IMR-90 (cell line): ENCODE data around the gene ACVR1. TPM values are rescaled to one million over a fixed set of nuclear protein-coding genes. Genes with fewer than 3 reads are reported as not detected.

Experiments used
- ATAC-seq: fragments of 200-7000 bp; cut with Tn5 transposase; 2 replicates; pipeline ENCODE4 v1.9.1; 2020; ENCODE audit warnings: low read depth, mild to moderate bottlenecking, moderate library complexity
- BruUV-seq: library from RNA; stranded (reverse); fragments of 400-500 nt; replicated peaks from 2 replicates; lab custom pipeline; 2021; lab: Mats Ljungman, UMichigan
- CTCF ChIA-PET: fragments of 300-600 bp; formaldehyde crosslinking; extraction: SDS; loops from one replicate; lab custom pipeline; 2021; ENCODE audit warnings: antibody characterized with exemption; lab: Yijun Ruan, JAX
- POLR2A ChIA-PET: fragments of 300-600 bp; sonication (Branson Sonifier 250); formaldehyde crosslinking; loops from one replicate; lab custom pipeline; 2022; ENCODE audit warnings: antibody characterized with exemption; ENCODE audit not compliant: unreplicated experiment; lab: Charles Lee
- DNase-seq: peaks from one replicate; pipeline ENCODE4 v3.0.0; 2013
- H2AFZ ChIP-seq: replicated peaks from 2 replicates; pipeline ENCODE3; 2013; ENCODE audit warnings: low read length, mild to moderate bottlenecking; ENCODE audit not compliant: poor library complexity
- H2AK5ac ChIP-seq: 2 replicates; pipeline ENCODE4 v1.6.1; 2013; ENCODE audit warnings: low read depth, low read length, inconsistent platforms
- H2AK9ac ChIP-seq: replicated peaks from 2 replicates; pipeline ENCODE3; 2013; ENCODE audit warnings: mild to moderate bottlenecking, low read depth, low read length, moderate library complexity; ENCODE audit not compliant: poor library complexity
- H2BK120ac ChIP-seq: 2 replicates; pipeline ENCODE4 v1.6.1; 2013; ENCODE audit warnings: low read depth, low read length, inconsistent platforms
- H2BK15ac ChIP-seq: 3 replicates; pipeline ENCODE4 v1.6.1; 2013; ENCODE audit warnings: low read depth, low read length, inconsistent platforms
- H2BK20ac ChIP-seq: 2 replicates; pipeline ENCODE4 v1.6.1; 2013; ENCODE audit warnings: low read depth, mild to moderate bottlenecking, inconsistent platforms, low read length, moderate library complexity
- H2BK5ac ChIP-seq: 2 replicates; pipeline ENCODE4 v1.6.1; 2013; ENCODE audit warnings: mild to moderate bottlenecking, low read depth, low read length, inconsistent platforms; ENCODE audit not compliant: poor library complexity, severe bottlenecking
- H3K14ac ChIP-seq: replicated peaks from 2 replicates; pipeline ENCODE4 v1.6.1; 2013; ENCODE audit warnings: low read depth, low read length, inconsistent platforms
- H3K18ac ChIP-seq: 2 replicates; pipeline ENCODE4 v1.6.1; 2013; ENCODE audit warnings: low read depth, low read length, control low read depth
- H3K23ac ChIP-seq: 2 replicates; pipeline ENCODE4 v1.6.1; 2013; ENCODE audit warnings: low read depth, low read length, inconsistent platforms
- H3K27ac ChIP-seq: 2 replicates; pipeline ENCODE4 v1.5.1; 2013; ENCODE audit warnings: mild to moderate bottlenecking, control low read depth, low read length; ENCODE audit not compliant: insufficient read depth
- H3K27me3 ChIP-seq: 2 replicates; pipeline ENCODE4 v1.6.1; 2013; ENCODE audit warnings: low read length; ENCODE audit not compliant: control insufficient read depth, insufficient read depth
- H3K36me3 ChIP-seq: 2 replicates; pipeline ENCODE4 v1.6.1; 2013; ENCODE audit warnings: low read length, mixed read lengths; ENCODE audit not compliant: control insufficient read depth, insufficient read depth
- H3K4ac ChIP-seq: 2 replicates; pipeline ENCODE4 v1.6.1; 2013; ENCODE audit warnings: low read depth, low read length, inconsistent platforms
- H3K4me1 ChIP-seq: 2 replicates; pipeline ENCODE4 v1.6.1; 2013; ENCODE audit warnings: low read length, mixed read lengths; ENCODE audit not compliant: control insufficient read depth, insufficient read depth
- H3K4me2 ChIP-seq: 2 replicates; pipeline ENCODE4 v1.6.1; 2013; ENCODE audit warnings: low read depth, mild to moderate bottlenecking, control low read depth, low read length, moderate library complexity
- H3K4me3 ChIP-seq: 2 replicates; pipeline ENCODE4 v1.5.1; 2013; ENCODE audit warnings: low read depth, mild to moderate bottlenecking, control low read depth, low read length, moderate library complexity; ENCODE audit not compliant: insufficient read depth
- H3K56ac ChIP-seq: 2 replicates; pipeline ENCODE4 v1.6.1; 2013; ENCODE audit warnings: low read length, inconsistent platforms; ENCODE audit not compliant: insufficient read depth; ENCODE audit errors: extremely low read depth
- H3K79me1 ChIP-seq, 2 experiments: 2 replicates each; pipeline ENCODE4 v1.6.1; 2013; ENCODE audit warnings: low read length in 2 of 2, inconsistent platforms in 1 of 2, low read depth in 1 of 2
- H3K9ac ChIP-seq: 2 replicates; pipeline ENCODE4 v1.6.1; 2013; ENCODE audit warnings: low read depth, low read length, control low read depth
- H3K9me1 ChIP-seq: 2 replicates; pipeline ENCODE4 v1.6.1; 2013; ENCODE audit warnings: low read length, inconsistent platforms; ENCODE audit not compliant: insufficient read depth
- H3K9me3 ChIP-seq: 2 replicates; pipeline ENCODE4 v1.6.1; 2013; ENCODE audit warnings: low read length; ENCODE audit not compliant: control insufficient read depth, insufficient read depth
- H4K20me1 ChIP-seq: 2 replicates; pipeline ENCODE4 v1.6.1; 2013; ENCODE audit warnings: low read length, inconsistent platforms; ENCODE audit not compliant: insufficient read depth
- H4K5ac ChIP-seq: 2 replicates; pipeline ENCODE4 v1.6.1; 2013; ENCODE audit warnings: mild to moderate bottlenecking, low read depth, low read length, control low read depth
- H4K8ac ChIP-seq, 2 experiments: 2 replicates each; pipeline ENCODE4 v1.6.1; 2013; ENCODE audit warnings: low read depth in 2 of 2, low read length in 2 of 2, control low read depth in 1 of 2, inconsistent platforms in 1 of 2
- H4K91ac ChIP-seq: 2 replicates; pipeline ENCODE4 v1.6.1; 2013; ENCODE audit warnings: low read depth, low read length, inconsistent platforms; ENCODE audit not compliant: insufficient read depth
- BHLHE40 ChIP-seq: fragments of 150-350 bp; IDR thresholded peaks from 2 replicates; pipeline ENCODE4 v1.6.1; 2016; ENCODE audit warnings: mild to moderate bottlenecking, low read depth, low read length
- CEBPB ChIP-seq: IDR thresholded peaks from 2 replicates; pipeline ENCODE4 v1.6.1; 2012; ENCODE audit warnings: low read depth, low read length, improper control_type of control experiment
- CHD1 ChIP-seq: IDR thresholded peaks from 2 replicates; pipeline ENCODE4 v1.6.1; 2012; ENCODE audit warnings: low read depth, low read length, improper control_type of control experiment
- CTCF ChIP-seq: conservative IDR thresholded peaks from 2 replicates; pipeline ENCODE4 v1.5.1; 2012; ENCODE audit warnings: mild to moderate bottlenecking, low read depth, low read length, improper control_type of control experiment
- ELK1 ChIP-seq: fragments of 150-350 bp; IDR thresholded peaks from 2 replicates; pipeline ENCODE4 v1.6.1; 2016; ENCODE audit warnings: low read depth, mild to moderate bottlenecking, low read length, moderate library complexity, borderline replicate concordance
- FOS ChIP-seq: fragments of 150-350 bp; IDR thresholded peaks from 2 replicates; pipeline ENCODE4 v1.6.1; 2016; ENCODE audit warnings: low read depth, low read length
- MAFK ChIP-seq: IDR thresholded peaks from 2 replicates; pipeline ENCODE4 v1.6.1; 2012; ENCODE audit warnings: low read depth, low read length, improper control_type of control experiment
- MAZ ChIP-seq: IDR thresholded peaks from 2 replicates; pipeline ENCODE4 v1.6.1; 2012; ENCODE audit warnings: low read depth, mild to moderate bottlenecking, low read length, improper control_type of control experiment, moderate library complexity, borderline replicate concordance
- MXI1 ChIP-seq: IDR thresholded peaks from 2 replicates; pipeline ENCODE4 v1.6.1; 2012; ENCODE audit warnings: low read depth, mild to moderate bottlenecking, low read length, moderate library complexity, borderline replicate concordance
- NFE2L2 ChIP-seq: fragments of 150-350 bp; IDR thresholded peaks from 2 replicates; pipeline ENCODE4 v1.6.1; 2016; ENCODE audit warnings: low read depth, mild to moderate bottlenecking, low read length
- POLR2A ChIP-seq: IDR thresholded peaks from 2 replicates; pipeline ENCODE4 v1.6.1; 2012; ENCODE audit warnings: mild to moderate bottlenecking, low read depth, low read length
- RAD21 ChIP-seq: IDR thresholded peaks from 2 replicates; pipeline ENCODE4 v1.6.1; 2012; ENCODE audit warnings: low read length, improper control_type of control experiment
- RCOR1 ChIP-seq: IDR thresholded peaks from 2 replicates; pipeline ENCODE4 v1.6.1; 2012; ENCODE audit warnings: mild to moderate bottlenecking, low read length, improper control_type of control experiment; ENCODE audit not compliant: insufficient replicate concordance
- RFX5 ChIP-seq: IDR thresholded peaks from 2 replicates; pipeline ENCODE4 v1.8.0; 2012; ENCODE audit warnings: low read depth, mild to moderate bottlenecking, low read length, moderate library complexity
- SMC3 ChIP-seq: fragments of 150-350 bp; IDR thresholded peaks from 2 replicates; pipeline ENCODE4 v1.6.1; 2016; ENCODE audit warnings: low read depth, mild to moderate bottlenecking, antibody characterized with exemption, low read length, moderate library complexity
- USF2 ChIP-seq: fragments of 150-350 bp; IDR thresholded peaks from 2 replicates; pipeline ENCODE4 v1.6.1; 2017; ENCODE audit warnings: mild to moderate bottlenecking, antibody characterized with exemption, low read length, low read depth
- WGBS, 2 experiments: methylation state at CpG; one replicate each; pipeline versions ENCODE4 v1.1.5 to v1.1.7; 2013; ENCODE audit warnings: missing lambda C conversion rate in 2 of 2; ENCODE audit not compliant: insufficient read length in 1 of 2; ENCODE audit errors: extremely low coverage in 2 of 2; 5-methylcytosine and 5-hydroxymethylcytosine counted together
- dilution Hi-C: fragments of 300-500 bp; cut with HindIII; formaldehyde crosslinking; loops from one replicate; pipeline ENCODE4 v1.14.3; 2018; ENCODE audit warnings: low sequenced_read_pairs; ENCODE audit not compliant: unreplicated experiment
- in situ Hi-C: fragments of 300-500 bp; cut with MboI; formaldehyde crosslinking; loops from 3 replicates; pipeline ENCODE4 v1.14.3; 2019; ENCODE audit warnings: low sequenced_read_pairs, inconsistent platforms, mixed read lengths
- intact Hi-C: fragments of 100-400 bp; cut with micrococcal nuclease; formaldehyde crosslinking; loops from 2 replicates; pipeline ENCODE4 v1.10.0; 2022
- polyA plus RNA-seq, 3 experiments: library from polyadenylated mRNA; depleted of rRNA; stranded (reverse); fragments of >200 nt; gene quantifications; 2 replicates each; pipeline ENCODE4 v1.2.3, GENCODE V29; 2012; ENCODE audit warnings: low replicate concordance in 1 of 3
- total RNA-seq: library from RNA; depleted of rRNA; stranded (reverse); fragments of >200 nt; gene quantifications from 2 replicates; pipeline ENCODE4 v1.2.3, GENCODE V29; 2012

The ACVR1 gene
- total and polyA plus RNA-seq, 2 of the 4 experiments (the other 2 are of a cell fraction), result 21.1 to 40.8 TPM

- Histone ChIP-seq H2BK5ac (no peak overlapping the region), H2BK120ac (no peak overlapping the region), H3K18ac (no peak overlapping the region), H2AK5ac (no peak overlapping the region), H4K5ac (no peak overlapping the region), H3K4me1 (peaks cover 5% of the 10 kb centered on the region), H3K9me1 (no peaks in the 10 kb centered on the region), H4K20me1 (no peaks in the 10 kb centered on the region), H3K27me3 (no peaks in the 10 kb centered on the region), H3K4me2 (no peak overlapping the region), H3K79me1 (no peaks in the 10 kb centered on the region), H3K14ac (no peak overlapping the region), H3K4me3 (no peak overlapping the region), H2AFZ (no peak overlapping the region), H3K56ac (no peak overlapping the region), H4K91ac (no peak overlapping the region), H4K8ac (no peak overlapping the region), H2BK15ac (no peak overlapping the region), H2BK20ac (no peak overlapping the region), H3K9ac (no peak overlapping the region), H3K23ac (no peak overlapping the region), H3K9me3 (no peaks in the 10 kb centered on the region), H3K27ac (no peak overlapping the region), H3K36me3 (no peaks in the 10 kb centered on the region), H2AK9ac (no peak overlapping the region), H3K4ac (no peak overlapping the region)
- TF ChIP-seq MAZ (no peak), MAFK (no peak), BHLHE40 (no peak), POLR2A (no peak), FOS (no peak), CTCF (no peak), ELK1 (no peak), SMC3 (no peak), USF2 (no peak), RFX5 (no peak), NFE2L2 (no peak), CEBPB (no peak), RAD21 (no peak), CHD1 (no peak), RCOR1 (no peak), MXI1 (no peak)
- ChIA-PET POLR2A (no interaction called here), CTCF (no interaction called here)
- intact Hi-C loops, result loop anchor here (10.0 kb wide), 1 partner anchor 396 kb away; no protein-coding TSS in a partner anchor
- dilution Hi-C loops, result no loop called here
- 14% methylated on average over 1 of the region's 2 CpGs; no CpG with 5 or more reads in 1 of the 2 experiments for whole genome bisulfite sequencing, 2 experiments
- ATAC-seq (no peak), DNase-seq (no peak)
- no TSS peak for BruUV-seq
- in situ Hi-C loops, result no loop called here
These were observed 15.0 kb upstream of the ACVR1 start for GRCh38 chr2:157890969-157891642.
